ENCODE data around the gene REN. TPM values are rescaled to one million over a fixed set of nuclear protein-coding genes. Genes with fewer than 3 reads are reported as not detected.

The REN gene
- total RNA-seq, 1 donor from 2014 or later: not detected

- ATAC-seq (ENCODE audit: low read depth) (no peak), DNase-seq (no peak)
- TF ChIP-seq CTCF (IDR thresholded peaks at IDR 0.05): no peak
- no peaks in the 10 kb centered on the region for H3K9me3 Mint-ChIP-seq
- H3K36me3 Mint-ChIP-seq (ENCODE audit: low read depth): no peaks in the 10 kb centered on the region
- no peaks in the 10 kb centered on the region for H3K27me3 Mint-ChIP-seq
- CTCF ChIA-PET: no interaction called here
- no peak overlapping the region for H3K4me3 Mint-ChIP-seq
- peaks cover 3% of the 10 kb centered on the region for H3K4me1 Mint-ChIP-seq
- POLR2A ChIA-PET: no interaction called here
- no peak overlapping the region for H3K27ac Mint-ChIP-seq
- intact Hi-C loops (cut with micrococcal nuclease): no loop called here
Measured at GRCh38 chr1:204116539-204116938, 49.6 kb downstream of the REN start.

GRCh38 chr1:204115116-204115515, 51.0 kb downstream of the REN start:
- ChIA-PET POLR2A (no interaction called here), CTCF (interaction anchor here (0.9 kb wide), 1 partner anchor 17 kb away, joined by 3 read pairs; no protein-coding TSS in a partner anchor)
- H3K4me3 Mint-ChIP-seq: no peak overlapping the region
- no peaks in the 10 kb centered on the region for H3K9me3 Mint-ChIP-seq
- ATAC-seq (ENCODE audit: low read depth) (no peak), DNase-seq (no peak)
- no peak overlapping the region for H3K27ac Mint-ChIP-seq
- no peak for TF ChIP-seq CTCF (IDR thresholded peaks at IDR 0.05)
- peaks cover 2% of the 10 kb centered on the region for H3K27me3 Mint-ChIP-seq
- H3K36me3 Mint-ChIP-seq (ENCODE audit: low read depth): no peaks in the 10 kb centered on the region
- H3K4me1 Mint-ChIP-seq: peaks cover 3% of the 10 kb centered on the region
- intact Hi-C loops (cut with micrococcal nuclease): no loop called here

GRCh38 chr1:204114606-204115005, 51.5 kb downstream of the REN start:
- no peak overlapping the region for H3K4me3 Mint-ChIP-seq
- ChIA-PET POLR2A (no interaction called here), CTCF (interaction anchor here (0.9 kb wide), 1 partner anchor 17 kb away, joined by 3 read pairs; no protein-coding TSS in a partner anchor)
- peaks cover 2% of the 10 kb centered on the region for H3K27me3 Mint-ChIP-seq
- H3K9me3 Mint-ChIP-seq: no peaks in the 10 kb centered on the region
- H3K36me3 Mint-ChIP-seq (ENCODE audit: low read depth): no peaks in the 10 kb centered on the region
- no peak overlapping the region for H3K27ac Mint-ChIP-seq
- peaks cover 3% of the 10 kb centered on the region for H3K4me1 Mint-ChIP-seq
- ATAC-seq (ENCODE audit: low read depth): no peak
- DNase-seq: no peak
- no peak for TF ChIP-seq CTCF (IDR thresholded peaks at IDR 0.05)
- intact Hi-C loops (cut with micrococcal nuclease): no loop called here

GRCh38 chr1:204113896-204114295, 52.2 kb downstream of the REN start:
- Mint-ChIP-seq H3K4me3 (no peak overlapping the region), H3K36me3 (ENCODE audit: low read depth) (no peaks in the 10 kb centered on the region), H3K4me1 (peaks cover 3% of the 10 kb centered on the region), H3K9me3 (no peaks in the 10 kb centered on the region), H3K27me3 (peaks cover 2% of the 10 kb centered on the region), H3K27ac (no peak overlapping the region)
- ChIA-PET CTCF (no interaction called here), POLR2A (no interaction called here)
- ATAC-seq (ENCODE audit: low read depth) (no peak), DNase-seq (no peak)
- TF ChIP-seq CTCF (IDR thresholded peaks at IDR 0.05): no peak
- intact Hi-C loops (cut with micrococcal nuclease): no loop called here

GRCh38 chr1:204112876-204113730, 53.0 kb downstream of the REN start:
- POLR2A ChIA-PET: no interaction called here
- H3K27ac Mint-ChIP-seq: no peak overlapping the region

More at GRCh38 chr1:204112876-204113730, 53.0 kb downstream of the REN start:
- peaks cover 3% of the 10 kb centered on the region for H3K4me1 Mint-ChIP-seq
- H3K9me3 Mint-ChIP-seq: no peaks in the 10 kb centered on the region
- intact Hi-C loops (cut with micrococcal nuclease): no loop called here
- TF ChIP-seq CTCF (IDR thresholded peaks at IDR 0.05): no peak
- ATAC-seq (ENCODE audit: low read depth) (no peak), DNase-seq (no peak)
- H3K36me3 Mint-ChIP-seq (ENCODE audit: low read depth): no peaks in the 10 kb centered on the region
- CTCF ChIA-PET: no interaction called here
- no peak overlapping the region for H3K4me3 Mint-ChIP-seq
- peaks cover 2% of the 10 kb centered on the region for H3K27me3 Mint-ChIP-seq
